ENCODE measurements around the gene SAMD11.

SAMD11 gene

DNA sequence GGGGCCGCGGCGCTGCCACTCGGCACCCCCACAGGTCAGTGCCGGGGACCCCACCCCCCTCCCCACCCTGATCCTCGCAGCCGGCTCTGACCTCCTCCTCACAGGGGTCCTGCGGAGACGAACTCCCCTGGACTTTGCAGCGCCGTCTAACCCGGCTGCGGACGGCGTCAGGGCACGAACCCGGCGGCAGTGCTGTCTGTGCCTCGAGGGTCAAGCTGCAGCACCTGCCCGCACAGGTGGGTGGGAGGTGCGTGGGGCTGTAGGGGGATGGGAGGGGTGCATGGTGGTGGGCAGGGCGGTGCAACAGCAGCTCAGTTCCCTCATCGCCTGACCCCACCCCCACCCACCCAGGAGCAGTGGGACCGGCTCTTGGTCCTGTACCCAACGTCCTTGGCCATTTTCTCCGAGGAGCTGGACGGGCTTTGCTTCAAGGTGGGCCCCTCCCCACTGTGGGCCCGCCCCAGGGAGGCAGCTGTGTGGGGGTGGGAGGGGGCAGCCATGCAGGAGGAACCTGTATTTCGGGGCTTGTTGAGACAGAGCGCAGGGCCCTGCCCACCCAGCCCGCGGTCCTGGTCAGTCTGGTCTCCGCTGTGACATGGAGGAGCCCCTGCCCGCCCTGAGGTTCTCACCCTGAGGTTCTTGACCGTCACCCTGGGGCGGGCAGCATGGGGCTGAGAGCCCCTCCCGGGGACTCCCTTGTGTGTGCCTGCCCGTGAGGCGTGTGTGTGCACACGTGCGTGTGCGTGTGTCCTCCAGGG is 47.4 kb downstream of the SAMD11 start:
- Histone ChIP-seq H3K4me1 (peaks cover 0 to 30% (median 14%) of the 10 kb centered on the region in 4 donors), H3K27me3 (peaks cover 0 to 82% of the 10 kb centered on the region in 2 donors), H3K27ac (no peak overlapping the region), H3K36me3 (no peaks in the 10 kb centered on the region), H3K9me3 (no peaks in the 10 kb centered on the region), H3K4me3 (no peak overlapping the region)
- intact Hi-C loops (cut with DNase I; ENCODE audit: low total_unique reads) = no loop called here
- no peak for DNase-seq
- TF ChIP-seq, protein P1, sequence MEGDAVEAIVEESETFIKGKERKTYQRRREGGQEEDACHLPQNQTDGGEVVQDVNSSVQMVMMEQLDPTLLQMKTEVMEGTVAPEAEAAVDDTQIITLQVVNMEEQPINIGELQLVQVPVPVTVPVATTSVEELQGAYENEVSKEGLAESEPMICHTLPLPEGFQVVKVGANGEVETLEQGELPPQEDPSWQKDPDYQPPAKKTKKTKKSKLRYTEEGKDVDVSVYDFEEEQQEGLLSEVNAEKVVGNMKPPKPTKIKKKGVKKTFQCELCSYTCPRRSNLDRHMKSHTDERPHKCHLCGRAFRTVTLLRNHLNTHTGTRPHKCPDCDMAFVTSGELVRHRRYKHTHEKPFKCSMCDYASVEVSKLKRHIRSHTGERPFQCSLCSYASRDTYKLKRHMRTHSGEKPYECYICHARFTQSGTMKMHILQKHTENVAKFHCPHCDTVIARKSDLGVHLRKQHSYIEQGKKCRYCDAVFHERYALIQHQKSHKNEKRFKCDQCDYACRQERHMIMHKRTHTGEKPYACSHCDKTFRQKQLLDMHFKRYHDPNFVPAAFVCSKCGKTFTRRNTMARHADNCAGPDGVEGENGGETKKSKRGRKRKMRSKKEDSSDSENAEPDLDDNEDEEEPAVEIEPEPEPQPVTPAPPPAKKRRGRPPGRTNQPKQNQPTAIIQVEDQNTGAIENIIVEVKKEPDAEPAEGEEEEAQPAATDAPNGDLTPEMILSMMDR (IDR thresholded peaks at IDR 0.05) = no peak

DNA sequence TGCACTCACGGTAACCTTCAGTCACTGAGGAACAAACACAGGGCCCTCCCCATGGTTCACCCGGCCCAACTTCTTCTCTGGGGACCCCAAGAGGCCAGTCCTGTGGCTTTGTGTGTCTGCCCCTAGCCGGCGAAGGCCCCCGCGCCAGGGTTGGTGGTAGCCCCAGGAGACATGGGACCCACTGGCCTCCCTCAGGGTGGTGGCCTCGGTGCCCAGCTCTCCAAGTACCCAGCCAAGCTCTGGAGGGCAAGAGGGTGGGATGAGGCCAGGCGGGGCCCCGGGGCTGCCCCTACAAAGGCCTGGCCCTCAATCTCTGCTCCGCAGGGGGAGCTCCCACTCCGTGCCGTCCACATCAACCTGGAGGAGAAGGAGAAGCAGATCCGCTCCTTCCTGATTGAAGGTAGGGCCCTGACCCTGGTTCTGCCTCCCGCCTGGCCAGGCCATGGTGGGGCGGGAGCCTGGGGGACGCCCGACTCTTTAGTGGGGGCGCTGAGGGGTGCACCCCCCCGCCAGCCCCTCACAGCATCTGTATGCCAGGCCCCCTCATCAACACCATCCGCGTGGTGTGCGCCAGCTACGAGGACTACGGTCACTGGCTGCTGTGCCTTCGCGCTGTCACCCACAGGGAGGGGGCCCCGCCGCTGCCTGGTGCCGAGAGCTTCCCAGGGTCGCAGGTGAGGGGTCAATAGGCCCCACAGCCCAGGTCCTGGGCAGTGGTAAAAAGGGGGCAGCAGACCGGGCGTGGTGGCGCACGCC is 48.2 kb downstream of the SAMD11 start:
- intact Hi-C loops (cut with DNase I; ENCODE audit: low total_unique reads) = no loop called here
- Histone ChIP-seq H3K4me1 (peaks cover 0 to 26% (median 12%) of the 10 kb centered on the region in 4 donors), H3K36me3 (no peaks in the 10 kb centered on the region), H3K4me3 (no peak overlapping the region), H3K27me3 (peaks cover 0 to 85% of the 10 kb centered on the region in 2 donors), H3K27ac (no peak overlapping the region), H3K9me3 (no peaks in the 10 kb centered on the region)
- TF ChIP-seq, protein P1 (IDR thresholded peaks at IDR 0.05) = no peak
- DNase-seq = no peak

DNA sequence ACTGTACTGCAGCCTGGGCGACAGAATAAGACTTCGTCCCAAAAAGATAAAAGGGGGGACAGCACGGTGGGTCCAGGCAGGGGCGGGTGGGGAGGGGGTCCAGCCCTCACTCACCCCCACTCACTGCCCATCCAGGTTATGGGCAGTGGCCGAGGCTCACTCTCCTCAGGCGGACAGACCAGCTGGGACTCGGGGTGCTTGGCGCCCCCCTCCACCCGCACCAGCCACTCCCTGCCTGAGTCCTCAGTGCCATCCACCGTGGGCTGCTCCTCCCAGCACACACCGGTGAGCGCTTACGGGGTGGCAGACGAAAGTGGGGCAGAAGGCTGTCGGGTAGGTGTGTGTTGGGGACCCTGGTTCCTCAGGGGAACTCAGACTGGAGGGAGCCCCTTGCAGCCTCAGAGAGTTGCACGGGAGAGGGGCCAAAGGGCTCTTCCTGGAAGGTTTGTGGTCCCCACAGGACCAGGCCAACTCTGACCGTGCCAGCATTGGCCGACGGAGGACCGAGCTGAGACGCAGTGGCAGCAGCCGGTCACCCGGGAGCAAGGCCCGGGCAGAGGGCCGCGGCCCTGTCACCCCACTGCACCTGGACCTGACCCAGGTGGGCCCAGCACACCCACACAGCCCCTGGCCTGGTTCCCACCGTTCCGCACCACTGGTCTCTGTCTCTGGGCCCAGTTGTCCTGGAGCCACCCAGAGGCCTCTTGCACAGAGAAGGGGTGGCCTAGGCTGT is 49.2 kb downstream of the SAMD11 start:
- TF ChIP-seq, protein P1 (IDR thresholded peaks at IDR 0.05) = no peak
- Histone ChIP-seq H3K27ac (no peak overlapping the region), H3K36me3 (no peaks in the 10 kb centered on the region), H3K27me3 (peaks cover 0 to 78% of the 10 kb centered on the region in 2 donors), H3K9me3 (no peaks in the 10 kb centered on the region), H3K4me3 (no peak overlapping the region), H3K4me1 (peaks cover 0 to 16% (median 7%) of the 10 kb centered on the region in 4 donors)
- intact Hi-C loops (cut with DNase I; ENCODE audit: low total_unique reads) = no loop called here
- DNase-seq = no peak

DNA sequence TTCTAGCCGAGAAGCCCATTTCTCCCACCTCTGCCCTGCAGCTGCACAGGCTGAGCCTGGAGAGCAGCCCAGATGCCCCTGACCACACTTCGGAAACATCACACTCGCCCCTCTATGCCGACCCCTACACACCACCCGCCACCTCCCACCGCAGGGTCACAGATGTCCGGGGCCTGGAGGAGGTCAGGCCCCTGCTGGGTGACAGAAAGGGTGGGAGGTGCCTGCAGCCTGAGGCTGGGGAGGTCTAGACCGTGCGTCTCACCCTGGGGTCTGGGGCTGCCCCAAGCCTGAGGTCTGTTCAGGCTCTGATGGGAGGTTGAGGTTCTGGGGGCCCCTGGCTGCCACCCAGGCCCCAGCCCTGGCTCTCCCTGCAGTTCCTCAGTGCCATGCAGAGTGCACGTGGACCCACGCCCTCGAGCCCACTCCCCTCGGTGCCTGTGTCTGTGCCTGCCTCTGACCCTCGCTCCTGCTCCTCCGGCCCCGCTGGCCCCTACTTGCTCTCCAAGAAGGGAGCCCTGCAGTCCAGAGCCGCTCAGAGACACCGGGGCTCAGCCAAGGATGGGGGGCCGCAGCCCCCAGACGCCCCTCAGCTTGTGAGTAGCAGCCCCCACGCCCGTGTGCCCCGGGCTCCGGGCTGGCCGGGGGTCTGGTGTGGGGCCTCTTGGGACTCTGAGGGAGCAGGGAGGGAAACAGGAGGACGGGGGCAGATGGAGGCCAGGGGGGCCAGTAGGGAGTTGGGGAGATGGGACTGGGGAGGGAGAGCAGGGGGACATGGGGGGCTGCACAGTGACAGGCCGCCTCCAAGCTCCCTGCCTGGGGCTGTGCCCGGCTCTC is 50.0 kb downstream of the SAMD11 start:
- TF ChIP-seq, protein P1 (IDR thresholded peaks at IDR 0.05) = no peak
- Histone ChIP-seq H3K36me3 (no peaks in the 10 kb centered on the region), H3K27ac (no peak overlapping the region), H3K9me3 (no peaks in the 10 kb centered on the region), H3K4me1 (peaks cover 0 to 14% (median 7%) of the 10 kb centered on the region in 4 donors), H3K4me3 (no peak overlapping the region), H3K27me3 (peaks cover 0 to 72% of the 10 kb centered on the region in 2 donors)
- DNase-seq = no peak
- intact Hi-C loops (cut with DNase I; ENCODE audit: low total_unique reads) = no loop called here

DNA sequence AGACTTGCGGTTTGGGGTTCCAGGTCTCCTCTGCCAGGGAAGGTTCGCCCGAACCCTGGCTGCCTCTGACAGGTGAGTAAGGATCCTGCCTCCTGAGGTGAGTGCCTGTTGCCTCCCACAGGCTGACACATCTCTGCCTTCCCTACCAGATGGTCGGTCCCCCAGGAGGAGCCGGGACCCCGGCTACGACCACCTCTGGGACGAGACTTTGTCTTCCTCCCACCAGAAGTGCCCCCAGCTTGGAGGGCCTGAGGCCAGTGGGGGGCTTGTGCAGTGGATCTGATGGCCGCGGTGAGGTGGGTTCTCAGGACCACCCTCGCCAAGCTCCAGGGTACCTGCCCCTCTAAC is 50.5 kb downstream of the SAMD11 start:
- Histone ChIP-seq H3K36me3 (no peaks in the 10 kb centered on the region), H3K4me1 (peaks cover 0 to 14% (median 7%) of the 10 kb centered on the region in 4 donors), H3K4me3 (no peak overlapping the region), H3K9me3 (no peaks in the 10 kb centered on the region), H3K27me3 (peaks cover 0 to 69% of the 10 kb centered on the region in 2 donors), H3K27ac (no peak overlapping the region)
- TF ChIP-seq, protein P1 (IDR thresholded peaks at IDR 0.05) = no peak
- DNase-seq = no peak
- intact Hi-C loops (cut with DNase I; ENCODE audit: low total_unique reads) = no loop called here
